Smooth muscle cell (in vitro differentiated cells): ENCODE measurements around the gene ANKMY1. TPM values are rescaled to one million over a fixed set of nuclear protein-coding genes. Genes with fewer than 3 reads are reported as not detected.

Experiments
- DNase-seq: peaks from one replicate; lab custom pipeline; 2025; ENCODE audit not compliant: unreplicated experiment; lab: John Stamatoyannopoulos, UW
- H2AFZ ChIP-seq: fragments of 200-600 bp; sonication (generic); 2 replicates; pipeline ENCODE4 v1.6.0; 2016; ENCODE audit warnings: antibody characterized with exemption, low read depth, mild to moderate bottlenecking
- H3F3A ChIP-seq: fragments of 200-600 bp; sonication (generic); 2 replicates; pipeline ENCODE4 v1.6.0; 2017; ENCODE audit warnings: antibody characterized with exemption, low read depth
- H3K27ac ChIP-seq: fragments of 200-600 bp; sonication (generic); 2 replicates; pipeline ENCODE4 v1.5.1; 2016; ENCODE audit warnings: low read depth, mild to moderate bottlenecking
- H3K27me3 ChIP-seq: fragments of 200-600 bp; sonication (generic); 2 replicates; pipeline ENCODE4 v1.6.1; 2016; ENCODE audit warnings: low read depth, mild to moderate bottlenecking
- H3K36me3 ChIP-seq: fragments of 200-600 bp; sonication (generic); 2 replicates; pipeline ENCODE4 v1.5.1; 2016; ENCODE audit warnings: low read depth
- H3K4me1 ChIP-seq: fragments of 200-600 bp; sonication (generic); 2 replicates; pipeline ENCODE4 v1.5.1; 2016; ENCODE audit warnings: low read depth
- H3K4me2 ChIP-seq: fragments of 200-600 bp; sonication (generic); 2 replicates; pipeline ENCODE4 v1.6.0; 2016; ENCODE audit warnings: mild to moderate bottlenecking
- H3K4me3 ChIP-seq: fragments of 200-600 bp; sonication (generic); 2 replicates; pipeline ENCODE4 v1.5.1; 2016; ENCODE audit warnings: mild to moderate bottlenecking
- H3K79me2 ChIP-seq: fragments of 200-600 bp; sonication (generic); 2 replicates; pipeline ENCODE4 v1.6.0; 2016; ENCODE audit warnings: low read depth, mild to moderate bottlenecking
- H3K9ac ChIP-seq: fragments of 200-600 bp; sonication (generic); 2 replicates; pipeline ENCODE4 v1.6.0; 2016; ENCODE audit warnings: low read depth
- H3K9me3 ChIP-seq: fragments of 200-600 bp; sonication (generic); replicated peaks from 2 replicates; pipeline ENCODE4 v1.5.1; 2016; ENCODE audit warnings: low read depth
- H4K20me1 ChIP-seq: fragments of 200-600 bp; sonication (generic); 2 replicates; pipeline ENCODE4 v1.6.0; 2016; ENCODE audit warnings: low read depth
- CTCF ChIP-seq: fragments of 200-600 bp; sonication (generic); IDR thresholded peaks from 2 replicates; pipeline ENCODE4 v1.5.1; 2017; ENCODE audit warnings: borderline replicate concordance, mild to moderate bottlenecking, antibody characterized with exemption; ENCODE audit not compliant: insufficient read depth, poor library complexity, severe bottlenecking
- WGBS: methylation state at CpG from one replicate; pipeline ENCODE4 v1.1.7; 2016; ENCODE audit warnings: low lambda C conversion rate; 5-methylcytosine and 5-hydroxymethylcytosine counted together
- polyA plus RNA-seq: library from polyadenylated mRNA; unstranded; fragments of >200 nt; fragmentation: Nextera tagmentation; extraction: Ambion mirVana; gene quantifications from 2 replicates; pipeline ENCODE4 v1.2.1, GENCODE V29; 2016
- total RNA-seq: library from RNA; depleted of rRNA; stranded (reverse); fragments of >200 nt; gene quantifications from 2 replicates; pipeline ENCODE4 v1.2.3, GENCODE V29; 2014

Gene ANKMY1
- total and polyA plus RNA-seq, 2 experiments from 2014 or later = 6.4 to 8.7 TPM

- Histone ChIP-seq H3K9me3 (no peaks in the 10 kb centered on the region), H3K4me3 (no peak overlapping the region), H3K9ac (peak overlapping the region; percentile 67), H3K79me2 (peaks cover 23% of the 10 kb centered on the region), H2AFZ (no peak overlapping the region), H3K36me3 (no peaks in the 10 kb centered on the region), H3K4me1 (peaks cover 16% of the 10 kb centered on the region), H3K27ac (peak overlapping the region; percentile 79), H3K27me3 (no peaks in the 10 kb centered on the region), H3F3A (no peaks in the 10 kb centered on the region), H4K20me1 (peaks cover 21% of the 10 kb centered on the region), H3K4me2 (peak overlapping the region; percentile 54)
- TF ChIP-seq CTCF = no peak
- WGBS = 92% methylated on average over 34 of the region's 34 CpGs
- DNase-seq = no peak
These were observed 124.7 kb downstream of the ANKMY1 start for GRCh38 chr2:240432820-240433801.

- H3K4me1 ChIP-seq = peaks cover 16% of the 10 kb centered on the region
- no peak overlapping the region for H3K4me3 ChIP-seq
- peaks cover 14% of the 10 kb centered on the region for H4K20me1 ChIP-seq
- H2AFZ ChIP-seq = no peak overlapping the region
- H3K27me3 ChIP-seq = no peaks in the 10 kb centered on the region
- no peaks in the 10 kb centered on the region for H3K36me3 ChIP-seq
- H3K27ac ChIP-seq = no peak overlapping the region
- no peak overlapping the region for H3K9ac ChIP-seq
- DNase-seq = no peak
- H3K9me3 ChIP-seq = no peaks in the 10 kb centered on the region
- 89% methylated on average over 9 of the region's 9 CpGs for WGBS
- H3K79me2 ChIP-seq = peaks cover 16% of the 10 kb centered on the region
- H3K4me2 ChIP-seq = no peak overlapping the region
- no peak for TF ChIP-seq CTCF
- no peaks in the 10 kb centered on the region for H3F3A ChIP-seq
These were observed 125.4 kb downstream of the ANKMY1 start for GRCh38 chr2:240432430-240432819.

- Histone ChIP-seq H3K4me2 (no peak overlapping the region), H3K27me3 (no peaks in the 10 kb centered on the region), H3K36me3 (no peaks in the 10 kb centered on the region), H3K9ac (no peak overlapping the region), H3K79me2 (peaks cover 10% of the 10 kb centered on the region), H3K4me1 (peaks cover 13% of the 10 kb centered on the region), H2AFZ (no peak overlapping the region), H3K27ac (no peak overlapping the region), H3F3A (no peaks in the 10 kb centered on the region), H4K20me1 (peaks cover 8% of the 10 kb centered on the region), H3K9me3 (no peaks in the 10 kb centered on the region), H3K4me3 (no peak overlapping the region)
- DNase-seq = no peak
- no peak for TF ChIP-seq CTCF
- WGBS = 91% methylated on average over 12 of the region's 12 CpGs
These were observed 125.9 kb downstream of the ANKMY1 start for GRCh38 chr2:240431661-240432424.
